Measurements from ENCODE around the gene EEA1. TPM values are rescaled to one million over a fixed set of nuclear protein-coding genes. Genes with fewer than 3 reads are reported as not detected.

EEA1 gene
- total RNA-seq, 1 experiment from 2014 or later = 4.3 TPM

GRCh38 chr12:92886131-92886530 is 43.0 kb downstream of the EEA1 start:
- no peaks in the 10 kb centered on the region for H3K36me3 ChIP-seq (replicated peaks; ENCODE audit: control insufficient read depth, insufficient read depth, low read length)
- H3K27me3 ChIP-seq (ENCODE audit: control insufficient read depth, insufficient read depth, low read length) = no peaks in the 10 kb centered on the region
- no peak overlapping the region for H3K4me3 ChIP-seq (ENCODE audit: insufficient read depth, low read depth, low read length)
- DNase-seq = no peak

DNA sequence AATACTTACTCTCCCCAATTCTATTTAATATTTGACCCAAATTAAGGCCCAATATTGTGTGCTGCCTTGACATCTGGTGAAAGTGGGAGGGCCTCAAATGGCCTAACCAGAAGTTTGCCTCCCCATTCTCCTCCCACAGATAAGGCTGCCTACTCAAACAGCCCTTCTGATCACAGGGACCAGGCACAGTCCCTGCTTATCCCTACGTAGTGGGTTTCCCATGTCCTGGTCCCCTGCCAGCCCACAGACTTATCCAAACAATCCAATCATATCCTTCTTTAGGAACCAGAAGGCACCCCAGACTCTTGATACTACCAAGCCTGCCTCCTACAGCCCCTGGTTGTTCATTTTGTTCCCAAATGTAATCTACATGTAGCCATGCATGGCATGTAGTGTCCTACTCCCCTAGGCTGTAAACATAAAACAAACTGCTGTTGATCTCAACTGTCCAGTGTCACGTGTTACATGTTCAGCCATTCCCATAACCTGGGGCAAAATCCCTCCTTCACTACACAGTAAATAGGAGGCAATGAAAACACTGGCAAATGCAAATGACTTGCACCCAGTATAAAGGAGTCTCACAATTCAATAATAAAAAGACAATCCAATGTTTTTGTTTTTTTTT is 49.3 kb downstream of the EEA1 start:
- Histone ChIP-seq H3K36me3 (replicated peaks; ENCODE audit: control insufficient read depth, insufficient read depth, low read length) (no peaks in the 10 kb centered on the region), H3K4me3 (ENCODE audit: insufficient read depth, low read depth, low read length) (no peak overlapping the region), H3K27me3 (ENCODE audit: control insufficient read depth, insufficient read depth, low read length) (no peaks in the 10 kb centered on the region)
- peak; percentile 10 for DNase-seq

DNA sequence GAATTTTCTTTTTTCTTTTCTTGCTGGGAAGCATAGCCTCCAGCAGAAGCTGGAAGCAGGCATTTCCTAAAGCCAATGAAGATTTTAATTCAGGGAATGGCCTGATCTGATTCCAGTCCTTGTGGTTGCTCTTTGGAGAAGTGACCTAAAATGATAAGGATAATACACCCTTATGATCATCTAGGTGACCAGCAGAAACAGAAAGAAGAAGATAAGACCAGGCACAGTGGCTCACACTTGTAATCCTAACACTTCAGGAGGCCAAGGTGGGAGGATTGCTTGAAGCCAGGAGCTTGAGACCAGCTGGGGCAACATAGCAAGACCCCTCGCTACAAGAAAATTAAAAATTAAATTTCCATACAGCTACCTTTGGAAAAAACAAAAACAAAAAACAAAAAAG is 51.2 kb downstream of the EEA1 start:
- no peak overlapping the region for H3K4me3 ChIP-seq (ENCODE audit: insufficient read depth, low read depth, low read length)
- H3K27me3 ChIP-seq (ENCODE audit: control insufficient read depth, insufficient read depth, low read length) = no peaks in the 10 kb centered on the region
- DNase-seq = no peak
- H3K36me3 ChIP-seq (replicated peaks; ENCODE audit: control insufficient read depth, insufficient read depth, low read length) = no peaks in the 10 kb centered on the region

- DNase-seq = no peak
- H3K27me3 ChIP-seq (ENCODE audit: control insufficient read depth, insufficient read depth, low read length) = no peaks in the 10 kb centered on the region
- no peaks in the 10 kb centered on the region for H3K36me3 ChIP-seq (replicated peaks; ENCODE audit: control insufficient read depth, insufficient read depth, low read length)
- no peak overlapping the region for H3K4me3 ChIP-seq (ENCODE audit: insufficient read depth, low read depth, low read length)
Observed at GRCh38 chr12:92876496-92876895, 52.6 kb downstream of the EEA1 start.

GRCh38 chr12:92871116-92871515 is 58.0 kb downstream of the EEA1 start:
- DNase-seq = no peak
- no peak overlapping the region for H3K4me3 ChIP-seq (ENCODE audit: insufficient read depth, low read depth, low read length)
- no peaks in the 10 kb centered on the region for H3K27me3 ChIP-seq (ENCODE audit: control insufficient read depth, insufficient read depth, low read length)
- H3K36me3 ChIP-seq (replicated peaks; ENCODE audit: control insufficient read depth, insufficient read depth, low read length) = no peaks in the 10 kb centered on the region

DNA sequence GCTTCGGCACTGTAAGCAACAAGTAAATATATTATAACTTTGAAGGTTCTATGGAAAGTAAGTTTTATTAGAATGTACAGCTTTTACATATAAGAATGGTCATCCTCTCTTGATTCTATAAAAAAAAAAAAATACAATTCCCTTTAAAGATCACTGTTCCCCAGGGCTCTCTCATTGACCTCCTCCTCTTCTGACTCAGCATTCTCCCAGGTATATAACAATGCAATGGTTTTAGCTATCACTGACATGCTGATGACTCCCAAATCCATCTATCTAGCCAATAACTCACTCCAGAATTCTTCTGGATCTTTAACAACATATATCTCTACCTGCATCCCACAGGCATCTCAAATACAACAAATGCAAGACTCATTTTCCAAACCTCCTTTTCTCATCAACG is 62.7 kb downstream of the EEA1 start:
- Histone ChIP-seq H3K27me3 (ENCODE audit: control insufficient read depth, insufficient read depth, low read length) (no peaks in the 10 kb centered on the region), H3K4me3 (ENCODE audit: insufficient read depth, low read depth, low read length) (no peak overlapping the region), H3K36me3 (replicated peaks; ENCODE audit: control insufficient read depth, insufficient read depth, low read length) (no peaks in the 10 kb centered on the region)
- peak; percentile 9 for DNase-seq

GRCh38 chr12:92863251-92863650 is 65.8 kb downstream of the EEA1 start:
- H3K4me3 ChIP-seq (ENCODE audit: insufficient read depth, low read depth, low read length) = no peak overlapping the region
- H3K36me3 ChIP-seq (replicated peaks; ENCODE audit: control insufficient read depth, insufficient read depth, low read length) = no peaks in the 10 kb centered on the region; the same call in 1 of the 2 replicates
- no peak for DNase-seq
- H3K27me3 ChIP-seq (ENCODE audit: control insufficient read depth, insufficient read depth, low read length) = no peaks in the 10 kb centered on the region

DNA sequence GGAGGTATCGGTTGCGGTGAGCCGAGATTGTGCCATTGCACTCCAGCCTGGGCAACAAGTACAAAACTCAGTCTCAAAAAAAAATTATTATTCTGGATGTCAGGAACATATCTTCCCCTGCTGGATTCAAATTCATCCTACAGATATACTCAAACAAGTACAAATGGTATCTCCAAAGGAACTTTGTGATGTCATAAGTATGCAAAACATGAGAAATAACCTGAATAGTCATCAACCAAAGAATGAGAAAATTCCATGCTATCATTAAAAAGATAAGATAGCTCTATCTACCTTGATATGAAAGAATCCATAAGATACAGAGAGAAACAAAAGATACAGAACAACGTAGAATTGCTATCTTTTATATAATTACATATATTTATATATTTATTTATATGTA is 67.7 kb downstream of the EEA1 start:
- no peaks in the 10 kb centered on the region; the same call in 1 of the 2 replicates for H3K36me3 ChIP-seq (replicated peaks; ENCODE audit: control insufficient read depth, insufficient read depth, low read length)
- no peak for DNase-seq
- no peak overlapping the region for H3K4me3 ChIP-seq (ENCODE audit: insufficient read depth, low read depth, low read length)

DNA sequence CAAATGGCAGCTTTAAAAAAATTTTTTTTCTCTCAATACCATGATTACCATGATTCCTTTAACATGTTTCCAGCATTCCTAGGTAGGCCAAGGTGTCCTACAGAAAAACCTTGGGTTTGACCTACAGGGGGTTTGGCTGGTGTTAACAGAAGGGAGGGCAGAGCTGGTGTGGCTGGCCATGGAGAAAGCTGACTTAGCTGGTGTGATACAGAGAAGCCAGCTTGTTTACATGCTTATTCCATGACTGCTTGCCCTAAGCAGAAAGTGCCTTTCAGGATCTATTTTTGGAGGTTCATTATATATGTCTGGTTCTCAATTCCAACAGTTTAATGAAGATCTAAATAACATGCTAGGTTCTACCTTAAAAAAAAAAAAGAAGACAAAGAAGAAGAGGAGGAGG is 68.6 kb downstream of the EEA1 start:
- Histone ChIP-seq H3K4me3 (ENCODE audit: insufficient read depth, low read depth, low read length) (no peak overlapping the region), H3K27me3 (ENCODE audit: control insufficient read depth, insufficient read depth, low read length) (no peaks in the 10 kb centered on the region), H3K36me3 (replicated peaks; ENCODE audit: control insufficient read depth, insufficient read depth, low read length) (no peaks in the 10 kb centered on the region; the same call in 1 of the 2 replicates)
- no peak for DNase-seq

More for the DNA sequence above, 67.7 kb downstream of the EEA1 start:
- no peaks in the 10 kb centered on the region for H3K27me3 ChIP-seq (ENCODE audit: control insufficient read depth, insufficient read depth, low read length)

GRCh38 chr12:92859650-92860386 is 69.3 kb downstream of the EEA1 start:
- DNase-seq = no peak
- Histone ChIP-seq H3K4me3 (ENCODE audit: insufficient read depth, low read depth, low read length) (no peak overlapping the region), H3K27me3 (ENCODE audit: control insufficient read depth, insufficient read depth, low read length) (no peaks in the 10 kb centered on the region), H3K36me3 (replicated peaks; ENCODE audit: control insufficient read depth, insufficient read depth, low read length) (no peaks in the 10 kb centered on the region; the same call in 1 of the 2 replicates)

DNA sequence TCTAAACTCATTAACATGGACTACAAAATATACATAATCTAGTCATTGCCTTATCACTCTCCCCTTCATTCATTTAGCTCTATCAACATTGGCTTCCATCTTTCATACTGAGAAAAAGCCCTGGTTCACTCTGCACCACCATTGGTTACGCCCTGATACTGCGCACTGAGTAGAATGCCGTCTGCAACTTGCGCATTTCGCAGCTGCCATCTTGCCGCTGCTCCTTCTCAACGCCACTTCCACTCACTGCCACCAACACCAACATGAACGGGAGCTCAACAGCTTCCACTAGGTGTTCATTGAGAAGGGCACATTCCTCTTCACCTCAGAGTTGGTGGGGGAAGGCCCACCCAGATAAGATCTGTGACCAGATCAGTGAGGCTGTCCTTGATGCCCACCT is 71.3 kb downstream of the EEA1 start:
- H3K27me3 ChIP-seq (ENCODE audit: control insufficient read depth, insufficient read depth, low read length) = no peaks in the 10 kb centered on the region
- no peaks in the 10 kb centered on the region; the same call in none of the 2 replicates for H3K36me3 ChIP-seq (replicated peaks; ENCODE audit: control insufficient read depth, insufficient read depth, low read length)
- no peak for DNase-seq
- H3K4me3 ChIP-seq (ENCODE audit: insufficient read depth, low read depth, low read length) = no peak overlapping the region

DNA sequence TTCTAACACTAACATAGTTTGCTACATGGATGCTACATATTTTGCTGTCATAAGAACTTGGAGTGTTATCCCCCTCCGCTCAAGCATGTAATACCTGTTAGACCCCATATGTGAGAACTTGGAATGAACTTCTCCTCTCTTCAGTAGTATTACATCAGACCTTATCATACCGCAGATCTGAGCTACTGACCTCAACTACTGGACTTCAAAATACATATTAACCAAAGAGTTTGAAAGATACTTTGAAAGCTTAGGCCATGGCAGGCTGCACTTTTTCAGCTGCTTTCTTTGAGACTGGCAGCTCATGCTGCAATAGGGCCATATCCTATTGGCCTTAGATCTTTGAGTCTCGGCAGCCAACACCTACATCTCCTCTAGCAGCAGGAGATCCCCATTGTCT is 74.8 kb downstream of the EEA1 start:
- H3K36me3 ChIP-seq (replicated peaks; ENCODE audit: control insufficient read depth, insufficient read depth, low read length) = no peaks in the 10 kb centered on the region; the same call in none of the 2 replicates
- H3K27me3 ChIP-seq (ENCODE audit: control insufficient read depth, insufficient read depth, low read length) = no peaks in the 10 kb centered on the region
- no peak overlapping the region for H3K4me3 ChIP-seq (ENCODE audit: insufficient read depth, low read depth, low read length)
- no peak for DNase-seq

DNA sequence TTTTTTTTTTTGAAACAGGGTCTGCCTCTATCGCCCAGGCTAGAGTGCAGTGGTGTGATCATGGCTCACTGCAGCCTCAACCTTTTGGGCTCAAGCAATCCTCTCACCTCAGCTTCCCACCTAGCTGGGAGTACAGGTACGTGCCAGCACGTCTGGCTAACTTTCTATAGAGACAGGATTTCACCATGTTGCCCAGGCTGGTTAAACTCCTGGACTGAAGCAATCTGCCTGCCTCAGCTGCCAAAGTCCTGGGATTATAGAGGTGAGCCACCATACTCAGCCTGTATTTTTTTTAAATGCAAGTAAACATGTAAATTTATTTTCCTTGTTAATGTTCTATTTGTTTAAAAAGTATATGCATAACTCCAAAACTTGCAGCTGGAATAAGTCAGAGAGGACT is 80.4 kb downstream of the EEA1 start:
- Histone ChIP-seq H3K4me3 (ENCODE audit: insufficient read depth, low read depth, low read length) (no peak overlapping the region), H3K27me3 (ENCODE audit: control insufficient read depth, insufficient read depth, low read length) (no peaks in the 10 kb centered on the region), H3K36me3 (replicated peaks; ENCODE audit: control insufficient read depth, insufficient read depth, low read length) (no peaks in the 10 kb centered on the region; the same call in 1 of the 2 replicates)
- no peak for DNase-seq

DNA sequence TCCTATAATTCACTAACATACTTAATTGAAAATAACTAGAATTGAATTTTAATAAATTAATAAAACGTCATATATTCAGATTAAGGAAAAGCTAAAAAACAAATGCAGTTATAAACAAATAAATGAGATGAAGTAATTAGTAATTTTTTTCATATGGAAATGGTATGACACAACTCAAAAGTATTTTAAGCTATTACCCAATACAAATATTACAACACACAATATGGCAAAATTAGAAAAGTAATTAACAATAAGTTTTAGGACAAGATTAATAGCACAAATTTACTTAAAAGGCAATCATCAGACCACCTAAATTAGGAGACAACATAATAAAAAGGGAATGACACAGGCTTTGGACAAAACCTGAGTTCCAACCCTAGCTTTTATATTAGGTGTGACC is 81.7 kb downstream of the EEA1 start:
- no peaks in the 10 kb centered on the region; the same call in 1 of the 2 replicates for H3K36me3 ChIP-seq (replicated peaks; ENCODE audit: control insufficient read depth, insufficient read depth, low read length)
- H3K4me3 ChIP-seq (ENCODE audit: insufficient read depth, low read depth, low read length) = no peak overlapping the region
- no peaks in the 10 kb centered on the region for H3K27me3 ChIP-seq (ENCODE audit: control insufficient read depth, insufficient read depth, low read length)
- no peak for DNase-seq

GRCh38 chr12:92845329-92845728 is 83.8 kb downstream of the EEA1 start:
- no peaks in the 10 kb centered on the region for H3K27me3 ChIP-seq (ENCODE audit: control insufficient read depth, insufficient read depth, low read length)
- H3K36me3 ChIP-seq (replicated peaks; ENCODE audit: control insufficient read depth, insufficient read depth, low read length) = no peaks in the 10 kb centered on the region
- no peak overlapping the region for H3K4me3 ChIP-seq (ENCODE audit: insufficient read depth, low read depth, low read length)
- no peak for DNase-seq

Measured in H7 (cell line).